T-helper 2 cell treated with Interferon-gamma antibody and Interleukin-4, amounts not matched to agents 5 μg/mL and 100 μg/mL, for 36 hours (primary cell): ENCODE results near the gene KCNJ3.

Experiments used
- DNase-seq: peaks from one replicate; pipeline ENCODE4 v3.0.0; 2021; ENCODE audit warnings: low spot score
- H3K27ac Mint-ChIP-seq: one replicate; pipeline ENCODE4 v1.8.0; 2021; ENCODE audit warnings: mild to moderate bottlenecking, mixed read lengths
- H3K27me3 Mint-ChIP-seq: one replicate; pipeline ENCODE4 v1.8.0; 2021; ENCODE audit warnings: low read depth, mixed read lengths
- H3K36me3 Mint-ChIP-seq: one replicate; pipeline ENCODE4 v1.8.0; 2021; ENCODE audit warnings: low read depth, mixed read lengths
- H3K4me1 Mint-ChIP-seq: one replicate; pipeline ENCODE4 v1.8.0; 2021; ENCODE audit warnings: low read depth, mixed read lengths
- H3K4me3 Mint-ChIP-seq: one replicate; pipeline ENCODE4 v1.8.0; 2022; ENCODE audit warnings: mild to moderate bottlenecking, moderate library complexity, mixed read lengths
- H3K9me3 Mint-ChIP-seq: one replicate; pipeline ENCODE4 v1.8.0; 2021; ENCODE audit warnings: mixed read lengths

Gene KCNJ3

GRCh38 chr2:154696810-154697417, 1.6 kb upstream of the KCNJ3 start:
- Mint-ChIP-seq H3K9me3 (no peaks in the 10 kb centered on the region), H3K4me3 (no peak overlapping the region), H3K36me3 (no peaks in the 10 kb centered on the region), H3K4me1 (no peaks in the 10 kb centered on the region), H3K27ac (no peak overlapping the region), H3K27me3 (peaks cover 31% of the 10 kb centered on the region)
- no peak for DNase-seq

- H3K9me3 Mint-ChIP-seq = no peaks in the 10 kb centered on the region
- no peak for DNase-seq
- no peaks in the 10 kb centered on the region for H3K4me1 Mint-ChIP-seq
- H3K4me3 Mint-ChIP-seq = no peak overlapping the region
- peaks cover 31% of the 10 kb centered on the region for H3K27me3 Mint-ChIP-seq
- H3K36me3 Mint-ChIP-seq = no peaks in the 10 kb centered on the region
- no peak overlapping the region for H3K27ac Mint-ChIP-seq
Observed at GRCh38 chr2:154697418-154698252, 860 bp upstream of the KCNJ3 start.

GRCh38 chr2:154698721-154699574, 453 bp downstream of the KCNJ3 start:
- Mint-ChIP-seq H3K4me1 (no peaks in the 10 kb centered on the region), H3K27ac (no peak overlapping the region), H3K36me3 (no peaks in the 10 kb centered on the region), H3K27me3 (peaks cover 31% of the 10 kb centered on the region), H3K4me3 (no peak overlapping the region), H3K9me3 (no peaks in the 10 kb centered on the region)
- DNase-seq = no peak

- H3K4me1 Mint-ChIP-seq = no peaks in the 10 kb centered on the region
- H3K9me3 Mint-ChIP-seq = no peaks in the 10 kb centered on the region
- no peak for DNase-seq
- H3K36me3 Mint-ChIP-seq = no peaks in the 10 kb centered on the region
- peaks cover 31% of the 10 kb centered on the region for H3K27me3 Mint-ChIP-seq
- no peak overlapping the region for H3K4me3 Mint-ChIP-seq
- H3K27ac Mint-ChIP-seq = no peak overlapping the region
Observed at GRCh38 chr2:154699575-154699930, 1.1 kb downstream of the KCNJ3 start.

GRCh38 chr2:154700136-154700535, 1.6 kb downstream of the KCNJ3 start:
- Mint-ChIP-seq H3K4me1 (no peaks in the 10 kb centered on the region), H3K9me3 (no peaks in the 10 kb centered on the region), H3K27ac (no peak overlapping the region), H3K4me3 (no peak overlapping the region), H3K27me3 (peaks cover 31% of the 10 kb centered on the region), H3K36me3 (no peaks in the 10 kb centered on the region)
- no peak for DNase-seq

GRCh38 chr2:154704991-154705390, 6.5 kb downstream of the KCNJ3 start:
- H3K36me3 Mint-ChIP-seq = no peaks in the 10 kb centered on the region
- no peaks in the 10 kb centered on the region for H3K27me3 Mint-ChIP-seq
- no peak overlapping the region for H3K4me3 Mint-ChIP-seq
- H3K9me3 Mint-ChIP-seq = no peaks in the 10 kb centered on the region
- H3K27ac Mint-ChIP-seq = no peak overlapping the region
- H3K4me1 Mint-ChIP-seq = no peaks in the 10 kb centered on the region
- DNase-seq = no peak

GRCh38 chr2:154706660-154707059, 8.2 kb downstream of the KCNJ3 start:
- H3K4me3 Mint-ChIP-seq = no peak overlapping the region
- no peaks in the 10 kb centered on the region for H3K4me1 Mint-ChIP-seq
- DNase-seq = no peak
- no peak overlapping the region for H3K27ac Mint-ChIP-seq
- H3K36me3 Mint-ChIP-seq = no peaks in the 10 kb centered on the region
- H3K27me3 Mint-ChIP-seq = no peaks in the 10 kb centered on the region
- no peaks in the 10 kb centered on the region for H3K9me3 Mint-ChIP-seq

GRCh38 chr2:154707994-154708575, 9.6 kb downstream of the KCNJ3 start:
- Mint-ChIP-seq H3K36me3 (no peaks in the 10 kb centered on the region), H3K4me3 (no peak overlapping the region), H3K27ac (no peak overlapping the region), H3K9me3 (no peaks in the 10 kb centered on the region), H3K4me1 (no peaks in the 10 kb centered on the region), H3K27me3 (no peaks in the 10 kb centered on the region)
- no peak for DNase-seq

GRCh38 chr2:154709215-154709614, 10.7 kb downstream of the KCNJ3 start:
- no peak for DNase-seq

GRCh38 chr2:154710078-154710477, 11.6 kb downstream of the KCNJ3 start:
- Mint-ChIP-seq H3K9me3 (no peaks in the 10 kb centered on the region), H3K4me1 (no peaks in the 10 kb centered on the region), H3K27me3 (no peaks in the 10 kb centered on the region), H3K4me3 (no peak overlapping the region), H3K36me3 (no peaks in the 10 kb centered on the region), H3K27ac (no peak overlapping the region)
- DNase-seq = no peak

More at GRCh38 chr2:154709215-154709614, 10.7 kb downstream of the KCNJ3 start:
- no peaks in the 10 kb centered on the region for H3K36me3 Mint-ChIP-seq
- H3K27ac Mint-ChIP-seq = no peak overlapping the region
- H3K27me3 Mint-ChIP-seq = no peaks in the 10 kb centered on the region
- no peaks in the 10 kb centered on the region for H3K9me3 Mint-ChIP-seq
- no peak overlapping the region for H3K4me3 Mint-ChIP-seq
- H3K4me1 Mint-ChIP-seq = no peaks in the 10 kb centered on the region

GRCh38 chr2:154710685-154711084, 12.2 kb downstream of the KCNJ3 start:
- Mint-ChIP-seq H3K9me3 (no peaks in the 10 kb centered on the region), H3K4me3 (no peak overlapping the region), H3K36me3 (no peaks in the 10 kb centered on the region), H3K27me3 (no peaks in the 10 kb centered on the region), H3K4me1 (no peaks in the 10 kb centered on the region), H3K27ac (no peak overlapping the region)
- no peak for DNase-seq

GRCh38 chr2:154713675-154714074, 15.2 kb downstream of the KCNJ3 start:
- DNase-seq = no peak
- no peak overlapping the region for H3K27ac Mint-ChIP-seq

GRCh38 chr2:154720651-154721050, 22.2 kb downstream of the KCNJ3 start:
- no peak overlapping the region for H3K27ac Mint-ChIP-seq
- no peak for DNase-seq
- H3K36me3 Mint-ChIP-seq = no peaks in the 10 kb centered on the region
- H3K27me3 Mint-ChIP-seq = no peaks in the 10 kb centered on the region
- no peaks in the 10 kb centered on the region for H3K9me3 Mint-ChIP-seq
- H3K4me1 Mint-ChIP-seq = no peaks in the 10 kb centered on the region
- H3K4me3 Mint-ChIP-seq = no peak overlapping the region

More at GRCh38 chr2:154713675-154714074, 15.2 kb downstream of the KCNJ3 start:
- Mint-ChIP-seq H3K9me3 (no peaks in the 10 kb centered on the region), H3K27me3 (no peaks in the 10 kb centered on the region), H3K36me3 (no peaks in the 10 kb centered on the region), H3K4me3 (no peak overlapping the region), H3K4me1 (no peaks in the 10 kb centered on the region)
